Left lobe of liver (tissue), 2 donors: ENCODE results near the gene SPRR2A. TPM values are rescaled to one million over a fixed set of nuclear protein-coding genes. Genes with fewer than 3 reads are reported as not detected.
"Not testable (repeated sequence)": the region's sequence is repeated elsewhere in the genome, so short reads cannot be mapped to it uniquely, and the experiment has no call there.

Experiments
- ATAC-seq: fragments of 200-7000 bp; cut with Tn5 transposase; one replicate; pipeline ENCODE4 v1.9.1; 2020; ENCODE audit warnings: mild to moderate bottlenecking, moderate library complexity
- DNase-seq: peaks from one replicate; pipeline ENCODE4 v3.0.0-alpha.2; 2020; ENCODE audit warnings: low spot score
- total RNA-seq: library from RNA; stranded (reverse); gene quantifications from one replicate; pipeline ENCODE4 v1.2.1, GENCODE V29; 2021
- donor health status: DM: no; HTN: no; CAD: no; lungs with moderate emphysema.
- donor health status: DM: no; HTN: yes; CAD: no.

SPRR2A gene
- not detected for total RNA-seq

- DNase-seq (no peak), ATAC-seq (no peak)
Observed at GRCh38 chr1:153057375-153057774, at the start of gene SPRR2A. TSS of gene SPRR2A (minus strand) at chr1:153057512. CDS start at chr1:153056735, 777 bp downstream.

- no peak for ATAC-seq
- DNase-seq, result no peak
Observed at GRCh38 chr1:153100245-153100644, 42.9 kb upstream of the SPRR2A start.

GRCh38 chr1:153099461-153100045 is 42.2 kb upstream of the SPRR2A start:
- ATAC-seq (no peak), DNase-seq (no peak)

DNA sequence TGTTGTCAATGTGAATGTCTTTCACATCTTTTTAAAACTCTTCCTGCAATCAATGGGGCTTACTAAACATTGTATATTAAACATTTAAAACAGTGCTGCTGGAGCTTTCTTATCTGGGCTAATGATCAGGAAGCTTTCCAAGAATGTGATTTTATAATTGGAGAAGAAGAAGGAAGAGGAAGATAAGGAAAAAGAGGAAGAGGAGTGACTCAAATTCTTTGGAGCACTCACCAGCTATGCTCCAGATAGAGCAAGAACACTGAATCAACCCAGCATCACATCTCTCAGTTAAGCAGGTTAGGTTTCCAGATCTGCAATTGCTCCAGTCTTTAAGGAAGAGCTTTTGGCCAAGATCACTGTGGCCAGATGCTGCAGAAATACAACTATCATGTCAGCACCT is 38.5 kb upstream of the SPRR2A start:
- ATAC-seq (no peak), DNase-seq (no peak)

DNA sequence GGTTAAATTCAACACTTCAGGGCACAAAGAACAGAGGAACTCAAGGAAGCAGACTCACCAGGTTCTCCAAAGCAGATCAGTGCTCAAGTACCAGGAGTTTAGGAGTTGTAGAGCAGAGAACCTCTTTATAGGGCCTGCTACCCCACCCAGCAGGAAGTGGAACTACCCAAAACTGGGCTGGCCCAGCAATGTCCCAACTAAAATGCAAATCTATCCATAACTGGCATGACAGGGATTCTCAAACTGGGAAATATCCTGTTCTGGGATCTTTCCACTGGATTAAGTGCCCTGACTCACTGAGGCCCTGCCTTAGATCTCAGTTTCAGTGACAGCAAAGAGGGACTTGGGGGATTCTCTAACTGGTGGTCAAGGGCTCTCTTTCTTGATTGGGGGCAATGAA is 37.1 kb upstream of the SPRR2A start, which contains the start of gene SPRR2E:
SPRR2E (minus strand) TSS at position 101 of the 400 bp plus-strand sequence. CDS start 775 bp downstream, outside the sequence.
- DNase-seq, result no peak
- no peak for ATAC-seq

DNA sequence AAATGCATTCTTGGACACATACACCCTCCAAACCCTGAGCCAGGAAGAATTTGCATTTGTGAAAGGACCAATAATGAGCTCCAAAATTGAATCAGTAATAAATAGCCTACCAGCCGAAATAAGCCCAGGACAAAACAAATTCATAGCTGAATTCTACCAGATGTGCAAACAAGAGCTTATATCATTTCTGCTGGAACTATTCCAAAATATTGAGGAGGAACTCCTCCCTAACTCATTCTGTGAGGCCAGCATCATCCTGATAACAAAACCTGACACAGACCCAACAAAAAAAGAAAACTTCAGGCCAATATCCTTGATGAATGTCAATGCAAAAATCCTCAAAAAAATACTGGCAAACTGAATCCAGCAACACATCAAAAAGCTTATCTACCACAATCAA is 30.3 kb upstream of the SPRR2A start:
- DNase-seq (no peak), ATAC-seq (no peak)

- DNase-seq, result no peak
- ATAC-seq, result no peak
Observed at GRCh38 chr1:153081736-153082135, 24.4 kb upstream of the SPRR2A start.

- no peak for ATAC-seq
Observed at GRCh38 chr1:153072806-153073726, 15.8 kb upstream of the SPRR2A start.

DNA sequence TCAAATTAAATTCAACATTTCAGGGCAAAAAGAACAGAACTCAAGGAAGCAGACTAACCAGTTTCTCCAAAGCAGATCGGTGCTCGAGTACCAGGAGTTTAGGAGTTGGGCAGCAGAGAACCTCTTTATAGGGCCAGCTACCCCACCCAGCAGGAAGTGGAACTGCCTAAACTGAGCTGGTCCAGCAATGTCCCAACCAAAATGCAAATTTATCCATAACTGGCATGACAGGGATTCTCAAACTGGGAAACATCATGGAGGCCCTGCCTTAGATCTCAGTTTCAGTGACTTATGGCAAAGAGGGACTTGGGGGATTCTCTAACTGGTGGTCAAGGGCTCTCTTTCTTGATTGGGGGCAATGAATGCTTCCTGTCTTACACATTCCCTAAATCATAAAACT is 14.2 kb upstream of the SPRR2A start, which contains the start of gene SPRR2B:
SPRR2B (minus strand) TSS at position 101 of the 400 bp plus-strand sequence. CDS start 772 bp downstream, outside the sequence.
- ATAC-seq (no peak), DNase-seq (no peak)

More at GRCh38 chr1:153072806-153073726, 15.8 kb upstream of the SPRR2A start:
- DNase-seq, result no peak

GRCh38 chr1:153070243-153070642 is 12.9 kb upstream of the SPRR2A start:
- no peak for ATAC-seq
- no peak for DNase-seq

- DNase-seq, result no peak
- ATAC-seq, result no peak
Observed at GRCh38 chr1:153058826-153059784, 1.8 kb upstream of the SPRR2A start.

DNA sequence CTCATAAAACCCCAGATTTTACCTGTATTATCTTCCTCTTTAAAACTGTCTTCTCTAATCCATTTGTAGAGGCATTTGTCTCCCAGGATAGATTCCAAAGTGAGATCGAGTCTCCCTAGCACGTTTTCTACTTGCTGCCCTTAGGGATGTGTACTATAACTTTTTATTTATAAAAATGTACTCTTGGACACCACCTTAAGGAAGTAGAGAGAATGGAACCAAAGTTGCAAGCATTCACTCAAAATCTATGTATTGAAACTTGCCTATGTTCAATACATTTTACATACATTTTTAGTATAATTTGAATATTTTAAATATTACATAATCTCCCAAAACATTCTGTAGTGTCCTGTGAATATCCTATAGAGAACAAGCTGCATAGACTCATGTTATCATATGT is 842 bp upstream of the SPRR2A start:
- ATAC-seq, result no peak
- DNase-seq, result no peak

- not testable (repeated sequence) for DNase-seq, ATAC-seq
Observed at GRCh38 chr1:153056111-153056510, 1.2 kb downstream of the SPRR2A start.

- DNase-seq, result no peak
- ATAC-seq, result no peak
Observed at GRCh38 chr1:153049211-153049610, 8.1 kb downstream of the SPRR2A start.

GRCh38 chr1:153040950-153041631 is 16.2 kb downstream of the SPRR2A start, which contains the start of gene SPRR2D:
TSS of gene SPRR2D (minus strand) at chr1:153041120. CDS start at chr1:153040346, 774 bp downstream.
- ATAC-seq, result no peak
- no peak for DNase-seq

DNA sequence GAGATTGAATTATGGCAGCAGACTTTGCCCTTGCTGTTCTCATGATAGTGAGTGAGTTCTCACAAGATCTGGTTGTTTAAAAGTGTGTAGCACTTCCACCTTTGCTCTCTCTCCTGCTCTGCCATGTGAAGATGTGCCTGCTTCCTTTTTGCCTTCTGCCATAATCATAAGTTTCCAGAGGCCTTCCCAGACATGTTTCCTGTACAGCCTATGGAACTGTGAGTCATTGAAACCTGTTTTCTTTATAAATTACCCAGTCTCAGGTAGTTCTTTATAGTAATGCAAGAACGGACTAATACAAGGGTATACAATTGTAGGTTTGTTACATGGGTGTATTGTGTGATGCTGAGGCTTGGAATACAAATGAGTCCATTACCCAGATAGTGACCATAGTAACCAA is 22.1 kb downstream of the SPRR2A start:
- DNase-seq (no peak), ATAC-seq (no peak)

- ATAC-seq, result peak; percentile 53
- DNase-seq, result no peak
Observed at GRCh38 chr1:153032677-153033308, 24.5 kb downstream of the SPRR2A start.

GRCh38 chr1:153032073-153032472 is 25.2 kb downstream of the SPRR2A start:
- no peak for DNase-seq
- no peak for ATAC-seq

- ATAC-seq (no peak), DNase-seq (no peak)
Observed at GRCh38 chr1:153030895-153031294, 26.4 kb downstream of the SPRR2A start, which contains the start of gene SPRR1B. TSS of gene SPRR1B (plus strand) at chr1:153031203. CDS start at chr1:153032346, 1,143 bp downstream.
